A673 (cell line): Measurements from ENCODE around the gene ASPSCR1. TPM values are rescaled to one million over a fixed set of nuclear protein-coding genes. Genes with fewer than 3 reads are reported as not detected.

Source experiments
- BruUV-seq: library from RNA; stranded (reverse); fragments of 400-500 nt; replicated peaks from 2 replicates; lab custom pipeline; 2021; lab: Mats Ljungman, UMichigan
- CTCF ChIA-PET: fragments of 300-600 bp; sonication (Branson Sonifier 250); formaldehyde crosslinking; loops from one replicate; lab custom pipeline; 2022; ENCODE audit warnings: antibody characterized with exemption; lab: Charles Lee
- POLR2A ChIA-PET: fragments of 300-600 bp; sonication (Branson Sonifier 250); formaldehyde crosslinking; loops from one replicate; lab custom pipeline; 2022; ENCODE audit warnings: antibody characterized with exemption; ENCODE audit not compliant: low non-redundant PET; lab: Charles Lee
- DNase-seq: peaks from one replicate; pipeline ENCODE4 v3.0.0-alpha.2; 2015; ENCODE audit warnings: low spot score
- H3K27ac ChIP-seq: fragments of 200-600 bp; sonication (generic); 2 replicates; pipeline ENCODE4 v1.5.1; 2016; ENCODE audit warnings: mixed run types, low read depth, mild to moderate bottlenecking, mixed read lengths, antibody characterized with exemption, low read length; ENCODE audit not compliant: poor library complexity, severe bottlenecking
- H3K27me3 ChIP-seq: fragments of 200-600 bp; sonication (generic); replicated peaks from 2 replicates; pipeline ENCODE4 v1.6.1; 2017; ENCODE audit warnings: mixed run types, low read depth, mild to moderate bottlenecking, mixed read lengths, antibody characterized with exemption, low read length; ENCODE audit not compliant: insufficient read depth, poor library complexity
- H3K36me3 ChIP-seq: fragments of 200-600 bp; sonication (generic); 2 replicates; pipeline ENCODE4 v1.6.1; 2016; ENCODE audit warnings: mixed run types, mild to moderate bottlenecking, mixed read lengths, antibody characterized with exemption, low read length; ENCODE audit not compliant: insufficient read depth, poor library complexity, severe bottlenecking
- H3K4me1 ChIP-seq: fragments of 200-600 bp; sonication (generic); 2 replicates; pipeline ENCODE4 v1.6.1; 2017; ENCODE audit warnings: mixed run types, mild to moderate bottlenecking, mixed read lengths, antibody characterized with exemption, low read length; ENCODE audit not compliant: insufficient read depth, poor library complexity, severe bottlenecking
- H3K4me3 ChIP-seq: fragments of 200-600 bp; sonication (generic); 2 replicates; pipeline ENCODE4 v1.5.1; 2016; ENCODE audit warnings: low read depth, mixed run types, mild to moderate bottlenecking, mixed read lengths, low read length; ENCODE audit not compliant: poor library complexity, severe bottlenecking
- H3K9me3 ChIP-seq: fragments of 200-600 bp; sonication (generic); 2 replicates; pipeline ENCODE4 v1.6.1; 2016; ENCODE audit warnings: mixed run types, low read depth, mild to moderate bottlenecking, mixed read lengths, antibody characterized with exemption, low read length; ENCODE audit not compliant: poor library complexity, severe bottlenecking
- CTCF ChIP-seq: fragments of 300-800, 200-600 bp; sonication (generic); conservative IDR thresholded peaks from 2 replicates; pipeline ENCODE4 v1.5.1; 2017; ENCODE audit warnings: low read depth, mild to moderate bottlenecking, antibody characterized with exemption, low read length, moderate library complexity, mixed read lengths
- EZH2 ChIP-seq: fragments of 200-600 bp; sonication (generic); IDR thresholded peaks from 2 replicates; pipeline ENCODE4 v1.6.1; 2017; ENCODE audit warnings: borderline replicate concordance, low read depth, mild to moderate bottlenecking, mixed read lengths, antibody characterized with exemption, low read length; ENCODE audit not compliant: poor library complexity, severe bottlenecking
- intact Hi-C: fragments of 100-400 bp; cut with micrococcal nuclease; formaldehyde crosslinking; loops from one replicate; pipeline ENCODE4 v1.10.0; 2022; ENCODE audit not compliant: unreplicated experiment
- total RNA-seq: library from RNA; stranded (reverse); gene quantifications from 2 replicates; pipeline ENCODE4 v1.2.3, GENCODE V29; 2021

The ASPSCR1 gene
- total RNA-seq, 1 experiment from 2014 or later: 46.2 TPM

- TF ChIP-seq EZH2 (no peak), CTCF (no peak)
- POLR2A ChIA-PET: interaction anchor here (0.7 kb wide), 1 partner anchor 10 kb away, joined by 3 read pairs; no protein-coding TSS in a partner anchor
- CTCF ChIA-PET: no interaction called here
Measured at GRCh38 chr17:81995463-81996231, 18.2 kb downstream of the ASPSCR1 start.

DNA sequence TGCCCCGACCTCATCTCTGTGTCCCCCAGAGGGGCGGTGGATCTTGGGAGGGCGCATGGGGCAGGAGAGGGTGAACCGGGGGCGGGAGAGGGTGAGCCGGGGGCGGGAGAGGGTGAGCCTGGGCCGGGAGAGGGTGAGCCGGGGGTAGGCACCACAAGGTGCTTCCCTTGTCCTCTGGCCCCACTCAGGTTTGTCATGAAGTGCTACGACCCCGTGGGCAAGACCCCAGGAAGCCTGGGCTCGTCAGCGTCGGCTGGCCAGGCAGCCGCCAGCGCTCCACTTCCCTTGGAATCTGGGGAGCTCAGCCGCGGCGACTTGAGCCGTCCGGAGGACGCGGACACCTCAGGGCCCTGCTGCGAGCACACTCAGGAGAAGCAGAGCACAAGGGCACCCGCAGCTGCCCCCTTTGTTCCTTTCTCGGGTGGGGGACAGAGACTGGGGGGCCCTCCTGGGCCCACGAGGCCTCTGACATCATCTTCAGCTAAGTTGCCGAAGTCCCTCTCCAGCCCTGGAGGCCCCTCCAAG is 18.9 kb downstream of the ASPSCR1 start:
- H3K9me3 ChIP-seq: no peaks in the 10 kb centered on the region
- intact Hi-C loops: no loop called here
- no peak overlapping the region for H3K4me3 ChIP-seq
- CTCF ChIA-PET: interaction anchor here (1.6 kb wide), 1 partner anchor 24 kb away, joined by 4 read pairs; no protein-coding TSS in a partner anchor
- POLR2A ChIA-PET: interaction anchor here (0.7 kb wide), 1 partner anchor 11 kb away, joined by 3 read pairs; no protein-coding TSS in a partner anchor
- BruUV-seq: no TSS peak
- no peaks in the 10 kb centered on the region for H3K36me3 ChIP-seq
- no peak overlapping the region for H3K27ac ChIP-seq
- H3K27me3 ChIP-seq: no peaks in the 10 kb centered on the region
- no peaks in the 10 kb centered on the region for H3K4me1 ChIP-seq
- TF ChIP-seq EZH2: no peak
- no peak for TF ChIP-seq CTCF
- DNase-seq: no peak

More at GRCh38 chr17:81995463-81996231, 18.2 kb downstream of the ASPSCR1 start:
- Histone ChIP-seq H3K27me3 (no peaks in the 10 kb centered on the region), H3K36me3 (no peaks in the 10 kb centered on the region), H3K27ac (no peak overlapping the region), H3K4me1 (no peaks in the 10 kb centered on the region), H3K4me3 (no peak overlapping the region), H3K9me3 (no peaks in the 10 kb centered on the region)
- no peak for DNase-seq
- no TSS peak for BruUV-seq
- intact Hi-C loops: no loop called here

DNA sequence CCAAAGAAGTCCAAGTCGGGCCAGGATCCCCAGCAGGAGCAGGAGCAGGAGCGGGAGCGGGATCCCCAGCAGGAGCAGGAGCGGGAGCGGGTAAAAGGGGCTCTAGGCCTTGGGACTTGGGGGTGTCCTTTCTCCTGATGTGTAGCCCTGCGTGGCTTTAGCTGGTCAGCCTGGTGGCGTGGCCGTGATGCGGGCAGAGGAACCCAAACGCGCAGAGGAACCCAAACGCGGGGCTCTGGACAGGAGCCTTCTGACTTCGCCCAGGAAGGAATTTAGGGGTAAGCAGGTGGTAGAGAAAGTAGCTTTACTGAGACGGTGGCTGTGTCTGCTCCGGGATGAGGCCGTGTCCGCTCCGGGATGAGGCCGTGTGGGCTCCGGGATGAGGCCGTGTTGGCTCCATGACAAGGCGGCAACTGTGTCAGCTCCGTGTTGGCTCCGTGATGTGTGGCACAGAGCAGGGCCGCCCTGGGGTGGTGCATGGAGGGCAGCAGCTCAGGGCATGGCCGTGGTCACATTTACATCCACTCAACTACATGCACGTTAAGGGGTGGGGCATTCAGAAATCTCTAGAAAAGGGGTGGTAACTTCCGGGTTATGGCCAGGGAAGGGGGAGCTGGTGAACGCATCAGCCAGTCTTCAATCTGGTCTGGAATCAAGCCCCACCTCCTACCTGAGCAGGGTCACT is 19.5 kb downstream of the ASPSCR1 start:
- ChIA-PET POLR2A (interaction anchor here (0.6 kb wide), 1 partner anchor 123 kb away, joined by 8 read pairs; no protein-coding TSS in a partner anchor), CTCF (interaction anchor here (0.6 to 1.6 kb wide), 3 partner anchors 23 to 844 kb away, joined by 4 read pairs; no protein-coding TSS in a partner anchor)
- Histone ChIP-seq H3K9me3 (no peaks in the 10 kb centered on the region), H3K27me3 (no peaks in the 10 kb centered on the region), H3K27ac (no peak overlapping the region), H3K36me3 (no peaks in the 10 kb centered on the region), H3K4me1 (no peaks in the 10 kb centered on the region), H3K4me3 (no peak overlapping the region)
- no peak for TF ChIP-seq EZH2
- no peak for TF ChIP-seq CTCF
- intact Hi-C loops: no loop called here
- no peak for DNase-seq
- no TSS peak for BruUV-seq
